ENCODE results near the gene CACNA1E. TPM values are rescaled to one million over a fixed set of nuclear protein-coding genes. Genes with fewer than 3 reads are reported as not detected.

The CACNA1E gene
- total RNA-seq, 2 experiments from 2014 or later: not detected

- intact Hi-C loops (cut with DNase I, micrococcal nuclease): no loop called here
- DNase-seq: no peak
- Mint-ChIP-seq H3K36me3 (ENCODE audit: low read depth) (no peaks in the 10 kb centered on the region), H3K27ac (no peak overlapping the region), H3K9me3 (ENCODE audit: low read depth) (no peaks in the 10 kb centered on the region), H3K4me3 (no peak overlapping the region), H3K4me1 (no peaks in the 10 kb centered on the region), H3K27me3 (peaks cover 15% of the 10 kb centered on the region)
- ChIA-PET CTCF (no interaction called here), POLR2A (no interaction called here)
- ATAC-seq: no peak
These were observed 161.9 kb downstream of the CACNA1E start for GRCh38 chr1:181645171-181645570.

GRCh38 chr1:181646710-181647109 is 163.4 kb downstream of the CACNA1E start:
- ChIA-PET POLR2A (no interaction called here), CTCF (no interaction called here)
- Mint-ChIP-seq H3K4me1 (no peaks in the 10 kb centered on the region), H3K36me3 (ENCODE audit: low read depth) (no peaks in the 10 kb centered on the region), H3K27ac (no peak overlapping the region), H3K9me3 (ENCODE audit: low read depth) (no peaks in the 10 kb centered on the region), H3K27me3 (peaks cover 15% of the 10 kb centered on the region), H3K4me3 (no peak overlapping the region)
- ATAC-seq (no peak), DNase-seq (no peak)
- intact Hi-C loops (cut with DNase I, micrococcal nuclease): no loop called here

- Mint-ChIP-seq H3K36me3 (ENCODE audit: low read depth) (no peaks in the 10 kb centered on the region), H3K27ac (no peak overlapping the region), H3K9me3 (ENCODE audit: low read depth) (no peaks in the 10 kb centered on the region), H3K4me1 (no peaks in the 10 kb centered on the region), H3K27me3 (peaks cover 19% of the 10 kb centered on the region), H3K4me3 (no peak overlapping the region)
- POLR2A ChIA-PET: no interaction called here
- CTCF ChIA-PET: no interaction called here
- DNase-seq: no peak
- intact Hi-C loops (cut with DNase I, micrococcal nuclease): no loop called here
- no peak for ATAC-seq
These were observed 164.2 kb downstream of the CACNA1E start for GRCh38 chr1:181647314-181648035.

- no peak overlapping the region for H3K27ac Mint-ChIP-seq
- POLR2A ChIA-PET: no interaction called here
- intact Hi-C loops (cut with DNase I, micrococcal nuclease): no loop called here
- no peaks in the 10 kb centered on the region for H3K9me3 Mint-ChIP-seq (ENCODE audit: low read depth)
- no peaks in the 10 kb centered on the region for H3K4me1 Mint-ChIP-seq
- peaks cover 16% of the 10 kb centered on the region for H3K27me3 Mint-ChIP-seq
- no peak overlapping the region for H3K4me3 Mint-ChIP-seq
- H3K36me3 Mint-ChIP-seq (ENCODE audit: low read depth): no peaks in the 10 kb centered on the region
- CTCF ChIA-PET: no interaction called here
- DNase-seq (no peak), ATAC-seq (no peak)
These were observed 168.0 kb downstream of the CACNA1E start for GRCh38 chr1:181651276-181651675.

- ATAC-seq: no peak
- ChIA-PET POLR2A (no interaction called here), CTCF (no interaction called here)
- no peak overlapping the region for H3K4me3 Mint-ChIP-seq
- H3K9me3 Mint-ChIP-seq (ENCODE audit: low read depth): no peaks in the 10 kb centered on the region
- no peaks in the 10 kb centered on the region for H3K36me3 Mint-ChIP-seq (ENCODE audit: low read depth)
- intact Hi-C loops (cut with DNase I, micrococcal nuclease): no loop called here
- no peak for DNase-seq
- no peaks in the 10 kb centered on the region for H3K4me1 Mint-ChIP-seq
- peaks cover 12% of the 10 kb centered on the region for H3K27me3 Mint-ChIP-seq
- no peak overlapping the region for H3K27ac Mint-ChIP-seq
These were observed 172.4 kb downstream of the CACNA1E start for GRCh38 chr1:181655756-181656155.

GRCh38 chr1:181656491-181656890 is 173.2 kb downstream of the CACNA1E start:
- H3K36me3 Mint-ChIP-seq (ENCODE audit: low read depth): no peaks in the 10 kb centered on the region
- POLR2A ChIA-PET: no interaction called here
- no peak overlapping the region for H3K27ac Mint-ChIP-seq
- intact Hi-C loops (cut with DNase I, micrococcal nuclease): no loop called here
- H3K27me3 Mint-ChIP-seq: peaks cover 12% of the 10 kb centered on the region
- no peaks in the 10 kb centered on the region for H3K9me3 Mint-ChIP-seq (ENCODE audit: low read depth)
- CTCF ChIA-PET: interaction anchor here (0.6 kb wide), 1 partner anchor 178 kb away, joined by 3 read pairs; no protein-coding TSS in a partner anchor
- no peaks in the 10 kb centered on the region for H3K4me1 Mint-ChIP-seq
- no peak for DNase-seq
- no peak for ATAC-seq
- H3K4me3 Mint-ChIP-seq: no peak overlapping the region

- H3K4me3 Mint-ChIP-seq: no peak overlapping the region
- H3K36me3 Mint-ChIP-seq (ENCODE audit: low read depth): no peaks in the 10 kb centered on the region
- ChIA-PET CTCF (no interaction called here), POLR2A (no interaction called here)
- H3K27me3 Mint-ChIP-seq: peaks cover 5% of the 10 kb centered on the region
- no peaks in the 10 kb centered on the region for H3K4me1 Mint-ChIP-seq
- no peaks in the 10 kb centered on the region for H3K9me3 Mint-ChIP-seq (ENCODE audit: low read depth)
- DNase-seq (no peak), ATAC-seq (no peak)
- intact Hi-C loops (cut with DNase I, micrococcal nuclease): no loop called here
- no peak overlapping the region for H3K27ac Mint-ChIP-seq
These were observed 175.3 kb downstream of the CACNA1E start for GRCh38 chr1:181658581-181658980.

- H3K27me3 Mint-ChIP-seq: peaks cover 7% of the 10 kb centered on the region
These were observed 176.1 kb downstream of the CACNA1E start for GRCh38 chr1:181659321-181659957.

GRCh38 chr1:181660621-181661020 is 177.3 kb downstream of the CACNA1E start:
- no peak for DNase-seq
- intact Hi-C loops (cut with DNase I, micrococcal nuclease): no loop called here
- Mint-ChIP-seq H3K4me3 (no peak overlapping the region), H3K36me3 (ENCODE audit: low read depth) (no peaks in the 10 kb centered on the region), H3K9me3 (ENCODE audit: low read depth) (no peaks in the 10 kb centered on the region), H3K4me1 (no peaks in the 10 kb centered on the region), H3K27me3 (peaks cover 9% of the 10 kb centered on the region), H3K27ac (no peak overlapping the region)
- ChIA-PET POLR2A (no interaction called here), CTCF (interaction anchor here (0.5 kb wide), 1 partner anchor 159 kb away, joined by 3 read pairs; no protein-coding TSS in a partner anchor)
- no peak for ATAC-seq

More at GRCh38 chr1:181659321-181659957, 176.1 kb downstream of the CACNA1E start:
- CTCF ChIA-PET: no interaction called here
- Mint-ChIP-seq H3K36me3 (ENCODE audit: low read depth) (no peaks in the 10 kb centered on the region), H3K4me1 (no peaks in the 10 kb centered on the region), H3K9me3 (ENCODE audit: low read depth) (no peaks in the 10 kb centered on the region), H3K27ac (no peak overlapping the region), H3K4me3 (no peak overlapping the region)
- intact Hi-C loops (cut with DNase I, micrococcal nuclease): no loop called here
- DNase-seq: no peak
- POLR2A ChIA-PET: no interaction called here
- ATAC-seq: no peak

GRCh38 chr1:181661569-181661968 is 178.3 kb downstream of the CACNA1E start:
- Mint-ChIP-seq H3K4me1 (no peaks in the 10 kb centered on the region), H3K4me3 (no peak overlapping the region), H3K36me3 (ENCODE audit: low read depth) (no peaks in the 10 kb centered on the region), H3K27ac (no peak overlapping the region), H3K9me3 (ENCODE audit: low read depth) (no peaks in the 10 kb centered on the region), H3K27me3 (peaks cover 9% of the 10 kb centered on the region)
- DNase-seq (no peak), ATAC-seq (no peak)
- POLR2A ChIA-PET: no interaction called here
- CTCF ChIA-PET: interaction anchor here (0.7 to 0.9 kb wide), 2 partner anchors 37 to 452 kb away, joined by 3 read pairs; no protein-coding TSS in a partner anchor
- intact Hi-C loops (cut with DNase I, micrococcal nuclease): no loop called here

GRCh38 chr1:181662606-181663005 is 179.3 kb downstream of the CACNA1E start:
- ChIA-PET POLR2A (no interaction called here), CTCF (interaction anchor here (0.9 to 1.1 kb wide), 2 partner anchors 390 to 451 kb away, joined by 3 read pairs; no protein-coding TSS in a partner anchor)
- Mint-ChIP-seq H3K4me1 (no peaks in the 10 kb centered on the region), H3K27me3 (peaks cover 12% of the 10 kb centered on the region), H3K27ac (no peak overlapping the region), H3K4me3 (no peak overlapping the region), H3K36me3 (ENCODE audit: low read depth) (no peaks in the 10 kb centered on the region), H3K9me3 (ENCODE audit: low read depth) (no peaks in the 10 kb centered on the region)
- intact Hi-C loops (cut with DNase I, micrococcal nuclease): no loop called here
- DNase-seq (no peak), ATAC-seq (no peak)

- Mint-ChIP-seq H3K4me1 (no peaks in the 10 kb centered on the region), H3K27me3 (peaks cover 20% of the 10 kb centered on the region), H3K27ac (no peak overlapping the region), H3K36me3 (ENCODE audit: low read depth) (no peaks in the 10 kb centered on the region), H3K4me3 (no peak overlapping the region), H3K9me3 (ENCODE audit: low read depth) (no peaks in the 10 kb centered on the region)
- CTCF ChIA-PET: no interaction called here
- POLR2A ChIA-PET: no interaction called here
- DNase-seq (no peak), ATAC-seq (no peak)
- intact Hi-C loops (cut with DNase I, micrococcal nuclease): no loop called here
These were observed 181.2 kb downstream of the CACNA1E start for GRCh38 chr1:181664543-181664942.
